Central memory CD8-positive, alpha-beta T cell (primary cell): ENCODE results near the gene STIM1.
A peak's percentile ranks its signal among the peaks of the same experiment; 100 is the strongest.

Source experiments
- ATAC-seq: fragments of 150-1000 bp; cut with Tn5 transposase; replicated peaks from 2 replicates; pipeline ENCODE4 v1.10.0; 2022; ENCODE audit warnings: mild to moderate bottlenecking, moderate FRiP score, moderate number of reproducible peaks; ENCODE audit not compliant: poor library complexity, severe bottlenecking; ENCODE audit errors: extremely low read depth
- DNase-seq, 2 donors: peaks; one replicate each; pipeline ENCODE4 v3.0.0; 2021; ENCODE audit warnings: low spot score in 2 of 2
- H3K27ac Mint-ChIP-seq: one replicate; pipeline ENCODE4 v1.8.0; 2022; ENCODE audit warnings: low read depth, mild to moderate bottlenecking, moderate library complexity, mixed read lengths
- H3K27me3 Mint-ChIP-seq: one replicate; pipeline ENCODE4 v1.8.0; 2022; ENCODE audit warnings: mixed read lengths
- H3K36me3 Mint-ChIP-seq: one replicate; pipeline ENCODE4 v1.8.0; 2022; ENCODE audit warnings: mild to moderate bottlenecking, moderate library complexity, mixed read lengths; ENCODE audit not compliant: insufficient read depth
- H3K4me1 Mint-ChIP-seq: one replicate; pipeline ENCODE4 v1.8.0; 2022; ENCODE audit warnings: mixed read lengths
- H3K4me3 Mint-ChIP-seq: one replicate; pipeline ENCODE4 v1.8.0; 2022; ENCODE audit warnings: mild to moderate bottlenecking, moderate library complexity, mixed read lengths
- H3K9me3 Mint-ChIP-seq: one replicate; pipeline ENCODE4 v1.8.0; 2022; ENCODE audit warnings: mixed read lengths

STIM1 gene

DNA sequence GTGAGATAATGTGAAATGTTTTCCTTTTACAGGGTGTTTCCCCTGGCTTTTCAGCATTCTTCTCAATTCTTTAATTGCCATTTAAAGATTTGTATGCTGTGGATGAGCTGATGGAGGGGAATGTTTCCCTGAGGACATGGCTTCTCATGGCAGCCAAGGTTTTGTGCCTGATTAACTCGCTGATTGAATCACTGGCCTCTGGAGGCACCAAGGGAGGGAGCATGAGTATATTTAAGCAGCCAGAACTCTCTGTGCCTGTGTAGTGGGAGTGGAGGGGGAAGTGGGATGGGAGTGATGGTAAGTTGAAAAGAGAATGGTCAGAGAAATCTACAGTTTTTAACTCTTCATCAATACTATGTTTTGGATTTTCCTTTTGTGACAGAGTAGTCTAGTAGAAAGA is 88.7 kb downstream of the STIM1 start:
- ATAC-seq (no peak), DNase-seq (no peak)
- Mint-ChIP-seq H3K27me3 (no peaks in the 10 kb centered on the region), H3K27ac (peak overlapping the region; percentile 54), H3K36me3 (peaks cover 7% of the 10 kb centered on the region), H3K4me3 (peak overlapping the region; percentile 24), H3K9me3 (no peaks in the 10 kb centered on the region), H3K4me1 (peaks cover 95% of the 10 kb centered on the region)

DNA sequence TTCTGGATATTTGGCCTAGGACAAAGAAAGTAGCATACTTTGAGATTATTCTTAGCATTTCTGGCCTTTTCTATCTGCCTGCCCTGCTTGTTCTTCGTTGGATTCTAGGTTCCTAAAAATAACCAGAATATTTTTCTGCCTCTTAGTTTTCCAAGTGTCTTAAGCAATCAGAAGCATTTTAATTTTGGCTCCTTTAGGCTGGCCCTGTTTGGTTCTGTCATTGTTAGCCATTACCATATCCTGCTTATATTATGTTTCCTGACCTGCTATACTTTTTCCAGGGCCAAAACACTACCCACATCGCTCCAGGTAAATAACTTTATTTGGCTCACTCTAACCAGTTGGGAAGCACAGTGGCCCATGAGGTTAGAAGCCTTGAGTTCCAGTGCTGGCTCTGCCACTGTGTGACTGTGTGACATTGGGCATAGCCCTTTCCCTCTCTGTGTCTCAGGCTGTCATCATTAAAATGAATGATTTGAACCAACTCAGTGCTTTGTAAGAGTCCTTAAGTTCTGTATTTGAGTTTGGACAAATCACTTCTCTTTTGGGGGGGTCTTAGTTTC is 91.1 kb downstream of the STIM1 start:
- peak overlapping the region; percentile 92 for H3K27ac Mint-ChIP-seq
- no peaks in the 10 kb centered on the region for H3K27me3 Mint-ChIP-seq
- DNase-seq (no peak), ATAC-seq (peak; percentile 17)
- H3K9me3 Mint-ChIP-seq = no peaks in the 10 kb centered on the region
- peaks cover 7% of the 10 kb centered on the region for H3K36me3 Mint-ChIP-seq
- peak overlapping the region; percentile 71 for H3K4me3 Mint-ChIP-seq
- H3K4me1 Mint-ChIP-seq = peaks cover 95% of the 10 kb centered on the region

DNA sequence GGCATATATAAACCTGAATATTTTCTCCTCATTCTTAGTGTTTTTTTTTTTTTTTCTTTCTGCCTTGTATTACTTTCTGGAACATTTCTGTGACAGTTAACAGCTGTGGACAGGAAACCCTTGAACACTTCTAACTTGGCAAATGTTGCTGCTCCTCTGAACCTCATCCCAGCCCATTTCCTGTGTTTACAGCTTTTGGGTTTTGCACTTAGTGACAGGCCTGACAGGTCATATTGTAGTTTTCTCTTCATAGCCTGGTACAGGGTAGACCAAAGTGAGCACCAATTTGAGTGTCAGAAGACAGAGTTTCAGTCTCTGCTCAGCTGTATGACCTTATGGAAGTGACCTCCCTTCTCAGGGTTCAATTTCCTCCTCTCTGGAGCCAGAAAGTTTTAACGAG is 91.6 kb downstream of the STIM1 start:
- Mint-ChIP-seq H3K27me3 (no peaks in the 10 kb centered on the region), H3K27ac (peak overlapping the region; percentile 92), H3K9me3 (no peaks in the 10 kb centered on the region), H3K4me3 (peak overlapping the region; percentile 71), H3K4me1 (peaks cover 95% of the 10 kb centered on the region), H3K36me3 (peaks cover 7% of the 10 kb centered on the region)
- peak; percentile 22 to 62 for DNase-seq
- peak; percentile 88 for ATAC-seq

DNA sequence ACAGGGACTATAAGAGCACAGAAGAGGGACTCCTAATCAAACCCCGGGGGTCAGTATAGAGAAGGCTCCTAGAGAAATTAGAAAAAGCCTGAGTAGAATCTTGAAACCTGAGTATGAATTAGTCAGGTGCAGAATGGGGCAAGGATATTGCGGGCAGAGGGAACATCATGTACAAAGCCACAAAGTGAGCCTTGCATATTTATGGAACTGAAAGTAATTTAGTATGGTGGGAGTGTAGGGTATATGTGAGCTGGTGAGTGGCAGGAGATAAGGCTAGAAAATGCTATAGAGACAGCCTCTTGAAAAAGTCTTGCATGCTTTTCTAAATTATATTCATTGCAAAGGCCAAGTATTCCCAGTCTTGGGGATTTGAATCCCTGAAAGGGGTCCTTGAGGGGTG is 93.7 kb downstream of the STIM1 start:
- H3K36me3 Mint-ChIP-seq = peaks cover 5% of the 10 kb centered on the region
- ATAC-seq (peak; percentile 47), DNase-seq (no peak)
- H3K27ac Mint-ChIP-seq = peak overlapping the region; percentile 92
- H3K4me1 Mint-ChIP-seq = peaks cover 95% of the 10 kb centered on the region
- no peaks in the 10 kb centered on the region for H3K27me3 Mint-ChIP-seq
- no peaks in the 10 kb centered on the region for H3K9me3 Mint-ChIP-seq
- peak overlapping the region; percentile 58 for H3K4me3 Mint-ChIP-seq

DNA sequence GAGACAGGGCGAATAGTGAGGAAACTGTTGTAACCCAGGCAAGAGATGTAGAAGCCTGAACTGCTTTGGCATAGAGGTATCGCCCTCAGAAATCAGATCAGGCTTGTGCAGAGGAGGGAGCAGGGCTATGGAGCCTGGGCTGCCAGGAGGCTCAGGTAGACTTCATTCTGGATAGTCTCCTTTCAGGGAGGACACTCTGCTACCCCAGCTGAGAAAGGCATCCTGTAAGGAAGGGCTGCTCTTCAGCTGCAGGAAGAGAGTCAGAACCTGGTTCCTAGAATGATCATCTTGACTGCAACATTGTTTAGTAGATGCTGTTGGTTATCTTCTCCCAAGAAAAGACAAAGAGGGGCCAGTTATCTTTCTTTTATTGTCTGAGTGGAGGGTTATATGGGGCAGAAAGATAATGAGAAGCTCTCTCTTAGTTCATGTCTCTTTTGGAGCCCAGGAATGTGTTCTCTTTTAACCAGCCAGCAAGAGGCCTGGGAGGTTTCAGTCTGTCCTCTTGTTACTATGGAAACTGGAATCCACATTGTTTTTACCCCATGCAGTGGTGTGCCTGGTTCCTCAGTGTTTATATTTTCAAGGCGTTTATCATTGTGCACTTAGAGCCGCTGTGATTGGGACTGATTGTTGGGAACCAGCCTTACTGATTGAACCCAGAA is 95.7 kb downstream of the STIM1 start:
- ATAC-seq (no peak), DNase-seq (no peak)
- peak overlapping the region; percentile 49 for H3K4me3 Mint-ChIP-seq
- H3K4me1 Mint-ChIP-seq = peaks cover 99% of the 10 kb centered on the region
- H3K9me3 Mint-ChIP-seq = no peaks in the 10 kb centered on the region
- peak overlapping the region; percentile 92 for H3K27ac Mint-ChIP-seq
- H3K27me3 Mint-ChIP-seq = no peaks in the 10 kb centered on the region
- H3K36me3 Mint-ChIP-seq = peaks cover 7% of the 10 kb centered on the region

DNA sequence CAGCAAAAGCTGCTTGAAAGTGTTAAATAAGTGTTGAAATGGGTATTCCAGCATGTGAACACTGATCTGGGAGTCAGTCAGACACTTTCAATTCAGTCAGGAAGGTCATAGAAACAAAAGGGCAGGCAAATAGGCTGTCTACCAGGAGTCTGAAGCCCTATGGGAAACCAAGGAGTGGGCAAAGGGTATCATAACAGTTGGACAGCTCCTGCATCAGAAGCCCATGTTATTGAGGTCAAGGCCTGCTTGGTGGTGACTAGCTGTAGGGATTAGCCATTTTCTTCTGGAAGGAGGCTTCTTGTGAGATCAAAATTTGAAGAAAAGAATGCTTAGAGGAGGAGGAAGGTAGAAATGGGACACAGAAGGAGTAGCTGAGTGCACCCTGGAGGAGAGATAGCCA is 97.3 kb downstream of the STIM1 start:
- peaks cover 2% of the 10 kb centered on the region for H3K36me3 Mint-ChIP-seq
- ATAC-seq (no peak), DNase-seq (no peak)
- peak overlapping the region; percentile 47 for H3K4me3 Mint-ChIP-seq
- peak overlapping the region; percentile 92 for H3K27ac Mint-ChIP-seq
- H3K9me3 Mint-ChIP-seq = no peaks in the 10 kb centered on the region
- no peaks in the 10 kb centered on the region for H3K27me3 Mint-ChIP-seq
- peaks cover 85% of the 10 kb centered on the region for H3K4me1 Mint-ChIP-seq

DNA sequence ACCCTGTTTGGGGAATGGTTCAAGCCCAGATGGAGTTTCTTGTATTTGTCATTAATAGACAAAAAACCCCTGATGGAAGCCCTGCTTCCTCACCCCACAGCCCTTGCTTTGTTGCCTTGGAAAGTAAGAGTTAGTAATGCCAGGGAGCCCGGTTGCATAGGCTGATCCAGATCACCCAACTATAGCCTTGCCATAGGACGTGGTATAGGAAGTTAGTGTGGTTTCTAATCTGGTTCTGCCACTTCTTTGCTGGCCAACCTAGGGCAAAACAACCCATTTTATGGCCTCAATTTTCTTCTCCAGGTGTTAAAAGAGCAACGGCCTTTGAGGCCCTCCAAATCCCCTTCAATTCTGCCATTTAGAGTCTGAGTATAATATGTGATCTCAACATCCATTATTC is 97.9 kb downstream of the STIM1 start:
- DNase-seq = no peak
- peak overlapping the region; percentile 10 for H3K4me3 Mint-ChIP-seq
- no peaks in the 10 kb centered on the region for H3K27me3 Mint-ChIP-seq
- no peak for ATAC-seq
- H3K4me1 Mint-ChIP-seq = peaks cover 81% of the 10 kb centered on the region
- peaks cover 2% of the 10 kb centered on the region for H3K36me3 Mint-ChIP-seq
- peak overlapping the region; percentile 92 for H3K27ac Mint-ChIP-seq
- no peaks in the 10 kb centered on the region for H3K9me3 Mint-ChIP-seq

DNA sequence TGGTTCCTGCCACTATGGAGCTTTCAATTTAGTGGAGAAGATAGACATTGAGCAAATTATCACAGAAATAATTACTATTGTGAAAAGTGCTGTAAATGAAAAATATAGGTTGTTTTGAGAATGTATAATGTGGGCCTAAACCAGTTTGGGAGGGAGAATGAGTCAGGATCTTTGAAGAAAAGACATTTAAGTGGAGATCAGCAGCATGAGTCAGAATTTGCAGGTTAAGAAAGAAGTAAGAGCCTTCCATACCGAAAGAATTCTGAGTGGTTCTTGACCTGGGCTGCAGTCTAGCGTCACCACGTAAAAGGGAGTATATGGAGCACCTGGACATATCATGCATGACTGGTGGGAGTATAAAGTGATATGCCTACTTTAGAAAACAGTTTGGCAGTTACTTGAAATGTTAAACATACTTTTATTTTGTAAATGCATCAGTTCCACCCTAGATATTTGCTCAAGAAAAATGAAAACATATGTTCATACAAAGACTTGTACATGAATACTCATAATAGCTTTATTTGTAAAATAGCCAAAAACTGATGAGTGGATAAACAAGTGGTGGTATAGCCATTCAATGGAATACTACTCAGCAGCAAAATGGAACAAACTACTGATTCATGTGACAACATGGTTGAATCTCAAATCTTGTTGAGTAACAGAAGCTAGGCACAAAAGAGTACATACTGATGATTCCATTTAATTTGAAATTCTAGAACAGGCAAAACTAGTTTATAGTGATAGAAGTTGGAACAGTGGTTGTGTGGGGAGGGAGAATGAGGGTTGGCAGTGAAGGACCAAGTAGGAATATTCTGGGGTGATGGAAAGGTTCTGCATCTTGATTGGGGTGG is 99.2 kb downstream of the STIM1 start:
- ATAC-seq = no peak
- peak overlapping the region; percentile 19 for H3K4me3 Mint-ChIP-seq
- DNase-seq = no peak

DNA sequence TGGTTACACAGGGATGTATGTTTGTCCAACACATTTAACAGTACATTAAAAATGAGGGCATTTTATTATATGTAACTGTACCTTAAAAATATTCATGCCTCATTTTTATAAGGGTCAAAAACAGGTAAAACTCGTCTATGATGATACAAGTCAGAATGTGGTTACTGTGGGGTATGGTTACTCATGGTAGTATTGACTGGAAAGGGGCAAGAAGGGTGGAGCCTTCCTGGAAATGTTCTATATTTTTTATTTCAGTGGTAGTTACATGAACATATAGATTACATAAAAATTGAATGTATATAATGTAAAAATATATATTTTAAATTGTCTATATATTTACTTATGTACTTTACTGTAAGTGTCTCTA is 99.8 kb downstream of the STIM1 start:
- no peak for ATAC-seq
- Mint-ChIP-seq H3K4me3 (peak overlapping the region; percentile 19), H3K36me3 (peaks cover 2% of the 10 kb centered on the region), H3K27me3 (no peaks in the 10 kb centered on the region), H3K4me1 (peaks cover 77% of the 10 kb centered on the region), H3K9me3 (no peaks in the 10 kb centered on the region), H3K27ac (peak overlapping the region; percentile 92)
- DNase-seq = no peak

More for the DNA sequence above, 99.2 kb downstream of the STIM1 start:
- no peaks in the 10 kb centered on the region for H3K9me3 Mint-ChIP-seq
- peak overlapping the region; percentile 92 for H3K27ac Mint-ChIP-seq
- peaks cover 80% of the 10 kb centered on the region for H3K4me1 Mint-ChIP-seq
- no peaks in the 10 kb centered on the region for H3K27me3 Mint-ChIP-seq
- peaks cover 2% of the 10 kb centered on the region for H3K36me3 Mint-ChIP-seq

DNA sequence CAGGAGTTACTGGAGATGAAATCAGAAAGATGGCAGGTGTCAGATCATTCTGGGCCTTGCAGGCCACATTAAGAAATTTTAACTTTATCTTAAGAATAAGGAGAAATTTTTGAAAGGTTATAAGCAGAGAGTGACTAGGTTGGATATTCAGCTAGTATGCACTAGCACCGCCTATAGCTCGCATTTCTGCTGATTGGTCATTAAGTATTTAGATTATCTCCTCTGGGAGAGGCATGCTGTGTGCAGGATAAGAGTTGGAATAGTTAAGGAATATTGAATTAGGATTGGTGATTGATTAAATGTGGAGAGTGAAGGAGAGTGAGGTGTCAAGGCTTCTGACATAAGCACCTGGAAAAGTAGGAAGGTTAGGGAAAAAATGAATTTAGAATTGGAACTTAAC is 100.6 kb downstream of the STIM1 start:
- Mint-ChIP-seq H3K36me3 (peaks cover 2% of the 10 kb centered on the region), H3K4me1 (peaks cover 73% of the 10 kb centered on the region), H3K4me3 (no peak overlapping the region), H3K9me3 (no peaks in the 10 kb centered on the region), H3K27ac (peak overlapping the region; percentile 72), H3K27me3 (no peaks in the 10 kb centered on the region)
- DNase-seq (no peak), ATAC-seq (no peak)

DNA sequence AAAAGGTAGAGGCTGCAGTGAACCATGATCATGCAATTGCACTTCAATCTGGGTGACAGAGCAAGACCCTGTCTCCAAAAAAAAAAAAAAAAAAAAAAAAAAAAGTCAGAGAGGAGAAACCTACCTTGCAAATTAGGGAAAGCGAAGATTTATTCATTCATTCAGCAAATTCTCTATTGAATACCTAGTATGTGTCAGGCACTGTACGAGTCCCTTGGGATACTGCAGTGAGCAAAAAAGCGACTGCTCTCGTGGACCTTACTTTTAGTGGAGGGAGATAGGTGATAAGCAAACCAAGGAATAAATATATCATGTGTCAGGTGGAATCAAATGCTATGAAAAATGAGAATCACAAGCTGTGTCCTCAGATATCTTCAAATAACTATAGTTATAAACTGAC is 101.3 kb downstream of the STIM1 start:
- Mint-ChIP-seq H3K9me3 (no peaks in the 10 kb centered on the region), H3K27ac (no peak overlapping the region), H3K27me3 (no peaks in the 10 kb centered on the region), H3K4me1 (peaks cover 66% of the 10 kb centered on the region), H3K36me3 (peaks cover 2% of the 10 kb centered on the region), H3K4me3 (no peak overlapping the region)
- ATAC-seq = no peak
- no peak for DNase-seq

DNA sequence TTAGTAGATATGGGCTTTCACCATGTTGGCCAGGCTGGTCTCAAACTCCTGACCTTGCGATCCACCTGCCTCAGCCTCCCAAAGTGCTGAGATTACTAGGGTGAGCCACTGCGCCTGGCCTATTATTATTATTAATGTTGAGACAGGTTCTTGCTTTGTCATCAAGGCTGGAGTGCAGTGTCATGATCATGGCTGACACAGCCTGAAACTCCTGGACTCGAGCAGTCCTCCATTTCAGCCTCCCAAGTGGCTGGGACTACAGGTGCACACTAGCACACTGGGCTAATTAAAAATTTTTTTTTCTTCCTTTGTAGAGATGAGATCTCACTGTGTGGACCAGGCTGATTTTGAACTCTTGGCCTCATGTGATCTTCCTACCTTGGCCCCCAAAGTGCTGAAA is 102.0 kb downstream of the STIM1 start:
- H3K9me3 Mint-ChIP-seq = no peaks in the 10 kb centered on the region
- H3K4me3 Mint-ChIP-seq = no peak overlapping the region
- peaks cover 2% of the 10 kb centered on the region for H3K36me3 Mint-ChIP-seq
- H3K4me1 Mint-ChIP-seq = peaks cover 62% of the 10 kb centered on the region
- ATAC-seq (no peak), DNase-seq (no peak)
- H3K27ac Mint-ChIP-seq = peak overlapping the region; percentile 50
- no peaks in the 10 kb centered on the region for H3K27me3 Mint-ChIP-seq

DNA sequence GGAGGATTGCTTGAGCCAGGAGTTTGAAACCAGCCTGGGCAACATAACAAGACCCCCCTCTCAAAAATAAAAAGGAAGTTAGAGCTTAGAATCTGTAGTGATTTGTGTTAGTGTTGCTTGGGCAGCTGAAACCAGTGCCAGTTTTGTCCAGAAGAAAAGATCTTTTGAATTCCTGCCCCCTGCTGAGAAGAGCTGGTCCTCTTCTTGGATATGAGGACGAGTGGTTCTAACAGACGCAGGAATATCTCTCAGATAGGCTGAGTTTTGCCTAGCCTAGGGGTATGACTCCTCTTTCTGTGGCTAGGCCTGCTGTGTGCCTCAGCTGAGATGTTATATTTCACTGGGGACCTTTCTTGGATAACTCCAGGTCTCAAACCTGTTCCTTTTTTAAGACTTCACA is 102.8 kb downstream of the STIM1 start:
- Mint-ChIP-seq H3K27me3 (no peaks in the 10 kb centered on the region), H3K36me3 (peaks cover 2% of the 10 kb centered on the region), H3K4me1 (peaks cover 62% of the 10 kb centered on the region), H3K4me3 (no peak overlapping the region), H3K9me3 (no peaks in the 10 kb centered on the region), H3K27ac (no peak overlapping the region)
- no peak for DNase-seq
- no peak for ATAC-seq
